Spleen (tissue), 11 donors: ENCODE data around the gene RGS10. TPM values are rescaled to one million over a fixed set of nuclear protein-coding genes. Genes with fewer than 3 reads are reported as not detected.

Source experiments
- DNase-seq: peaks from one replicate; pipeline ENCODE4 v3.0.0-alpha.2; 2020
- H3K27ac ChIP-seq, 8 donors: fragments of 200-600 bp; sonication (generic) in 7 of 8; 1 replicate in 4 of 8; 2 replicates in 4 of 8; pipeline versions ENCODE4 v1.5.0 to v1.8.0; 2016 to 2021; ENCODE audit warnings: inconsistent platforms in 4 of 8, mild to moderate bottlenecking in 4 of 8, moderate library complexity in 1 of 8
- H3K27me3 ChIP-seq, 7 donors: fragments of 200-600 bp; sonication (generic) in 6 of 7; replicated peaks in 1 of 7; 1 replicate in 4 of 7; 2 replicates in 3 of 7; pipeline versions ENCODE4 v1.5.0 to v1.8.0; 2016 to 2021; ENCODE audit warnings: inconsistent platforms in 3 of 7, mild to moderate bottlenecking in 1 of 7
- H3K36me3 ChIP-seq, 6 donors: fragments of 200-600 bp; sonication (generic) in 5 of 6; 1 replicate in 4 of 6; 2 replicates in 2 of 6; pipeline versions ENCODE4 v1.5.0 to v1.8.0; 2016 to 2021; ENCODE audit warnings: inconsistent platforms in 2 of 6
- H3K4me1 ChIP-seq, 6 donors: fragments of 200-600 bp; sonication (generic) in 5 of 6; 1 replicate in 3 of 6; 2 replicates in 3 of 6; pipeline versions ENCODE4 v1.5.0 to v1.8.0; 2016 to 2021; ENCODE audit warnings: inconsistent platforms in 3 of 6
- H3K4me3 ChIP-seq, 8 donors: fragments of 200-600 bp; sonication (generic) in 7 of 8; 1 replicate in 4 of 8; 2 replicates in 4 of 8; pipeline versions ENCODE4 v1.5.0 to v1.8.0; 2016 to 2021; ENCODE audit warnings: inconsistent platforms in 4 of 8, mild to moderate bottlenecking in 4 of 8, moderate library complexity in 2 of 8
- H3K9me3 ChIP-seq, 8 donors: fragments of 200-600 bp; sonication (generic) in 7 of 8; 1 replicate in 4 of 8; 2 replicates in 4 of 8; pipeline versions ENCODE4 v1.5.0 to v1.8.0; 2016 to 2021; ENCODE audit warnings: inconsistent platforms in 4 of 8
- CTCF ChIP-seq, 11 experiments: fragments of 200-600 bp in 7 of 11; fragments of 450-650 bp in 4 of 11; sonication (generic) in 4 of 11; IDR thresholded peaks in 8 of 11; conservative IDR thresholded peaks in 3 of 11; 1 replicate in 7 of 11; 2 replicates in 4 of 11; pipeline versions ENCODE4 v1.4.0 to v1.8.0; 2016 to 2021; ENCODE audit warnings: antibody characterized with exemption in 11 of 11, inconsistent platforms in 4 of 11, mild to moderate bottlenecking in 1 of 11
- POLR2A ChIP-seq, 3 donors: fragments of 450-650 bp; IDR thresholded peaks; one replicate each; pipeline ENCODE4 v1.5.1; 2017; ENCODE audit warnings: antibody characterized with exemption in 3 of 3, mild to moderate bottlenecking in 1 of 3
- POLR2AphosphoS5 ChIP-seq, 3 donors: sonication (generic); formaldehyde crosslinking; IDR thresholded peaks; one replicate each; pipeline ENCODE4 v1.5.1; 2017; ENCODE audit warnings: antibody characterized with exemption in 3 of 3
- WGBS, 5 donors: extraction: QIAGEN DNeasy Blood & Tissue Kit in 3 of 5; methylation state at CpG; one replicate each; pipeline versions ENCODE4 v1.1.5 to v1.1.7; 2013 to 2018; 5-methylcytosine and 5-hydroxymethylcytosine counted together
- intact Hi-C: fragments of 100-400 bp; cut with DNase I; formaldehyde crosslinking; loops from one replicate; pipeline ENCODE4 v1.15.0; 2023; ENCODE audit warnings: low total_unique reads
- polyA plus RNA-seq, 3 donors: library from polyadenylated mRNA; stranded (reverse); fragments of 200-250 nt; gene quantifications; one replicate each; pipeline ENCODE4 v1.2.1, GENCODE V29; 2013
- total RNA-seq, 7 donors: library from RNA; depleted of rRNA in 3 of 7; stranded (reverse); fragments of >200 nt in 3 of 7; fragmentation: NEBNext Ultra II Directional in 4 of 7; extraction: Animal tissue kit (Norgen Biotek cat#: 25700) in 4 of 7; gene quantifications; one replicate each; pipeline versions ENCODE4 v1.1.0 to v1.2.1, GENCODE V29; 2016 to 2021
- donor health status: healthy with polysubstance abuse.
- donor health status: DM: no; HTN: no; CAD: no; lungs with moderate emphysema.
- donor health status: DM: no; HTN: no; CAD: no.
- donor health status: Bipolar disorder and iron deficiency.
- donor health status: healthy.
- donor health status: DM: no; HTN: no; CAD: no.
- donor health status: DM: yes; HTN: yes; CAD: no.

RGS10 gene
- total and polyA plus RNA-seq, 10 donors, result 29.1 to 127 (median 49.6) TPM

DNA sequence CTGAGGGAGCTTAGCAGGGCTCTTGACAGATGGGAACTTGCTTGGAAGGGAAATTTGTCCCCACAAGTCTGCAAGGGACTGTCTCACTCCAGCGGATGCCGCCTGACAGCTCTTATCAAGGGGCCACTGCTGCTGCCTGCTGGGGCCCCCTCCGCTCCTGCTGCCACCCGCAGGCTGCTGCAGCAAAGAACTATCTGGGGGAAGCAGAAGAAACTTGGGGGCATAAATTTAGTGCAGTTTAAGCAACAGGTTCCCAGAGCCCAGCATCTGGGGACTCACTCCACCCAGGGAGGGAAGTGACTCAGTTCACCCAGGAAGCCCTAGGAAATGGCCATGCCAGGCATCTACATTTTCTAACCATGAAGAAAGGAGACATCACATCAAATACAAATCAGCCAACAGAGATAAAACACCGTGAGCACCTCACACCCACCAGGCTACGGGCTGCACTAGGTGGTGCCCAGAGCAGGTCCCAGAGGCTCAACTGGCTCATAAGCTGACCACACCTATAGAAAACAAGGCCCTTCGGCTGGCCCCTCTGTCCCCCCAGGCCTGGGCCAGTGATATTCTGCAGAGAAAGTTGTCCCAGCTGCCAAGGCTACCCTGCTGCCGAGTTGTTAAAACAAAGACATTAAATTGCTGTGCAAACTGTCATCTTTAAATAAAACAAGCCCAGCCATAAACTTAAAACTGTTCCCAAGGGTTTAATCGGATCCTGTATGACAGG lies 3.7 kb downstream of the RGS10 start:
- no peak for DNase-seq
- Histone ChIP-seq H3K27ac (peak overlapping the region in 4 of 8 donors; percentile 19 to 58 (median 49)), H3K4me3 (peak overlapping the region in 1 of 8 donors; percentile 0), H3K36me3 (no peaks in the 10 kb centered on the region), H3K4me1 (peaks cover 0 to 92% (median 54%) of the 10 kb centered on the region in 6 donors), H3K27me3 (peaks cover 0 to 25% (median 0%) of the 10 kb centered on the region in 7 donors), H3K9me3 (no peaks in the 10 kb centered on the region)
- WGBS, 5 donors, result 61 to 73% (median 66%) methylated on average over 8 to 9 of the region's 9 CpGs
- TF ChIP-seq POLR2A (IDR thresholded peaks at IDR 0.05), result no peak
- TF ChIP-seq POLR2AphosphoS5 (IDR thresholded peaks at IDR 0.05), result no peak
- no peak for TF ChIP-seq CTCF (IDR thresholded peaks at IDR 0.05 in 8 of 11, conservative IDR thresholded peaks at IDR 0.05 in 3 of 11)
- intact Hi-C loops, result no loop called here

- no peak for TF ChIP-seq POLR2AphosphoS5 (IDR thresholded peaks at IDR 0.05)
- no peak for TF ChIP-seq CTCF (IDR thresholded peaks at IDR 0.05 in 8 of 11, conservative IDR thresholded peaks at IDR 0.05 in 3 of 11)
- no peak for TF ChIP-seq POLR2A (IDR thresholded peaks at IDR 0.05)
- intact Hi-C loops, result no loop called here
- H3K36me3 ChIP-seq, result no peaks in the 10 kb centered on the region
- DNase-seq, result no peak
- H3K27me3 ChIP-seq, result peaks cover 0 to 18% (median 0%) of the 10 kb centered on the region in 7 donors
- no peak overlapping the region for H3K4me3 ChIP-seq
- H3K9me3 ChIP-seq, result no peaks in the 10 kb centered on the region
- H3K27ac ChIP-seq, result peak overlapping the region in 4 of 8 donors; percentile 33 to 58 (median 49)
- 70 to 83% (median 79%) methylated on average over 5 of the region's 5 CpGs for WGBS, 5 donors
- H3K4me1 ChIP-seq, result peaks cover 0 to 90% (median 47%) of the 10 kb centered on the region in 6 donors
These were observed 4.4 kb downstream of the RGS10 start for GRCh38 chr10:119537953-119538630.

GRCh38 chr10:119536508-119537025 lies 6.0 kb downstream of the RGS10 start:
- intact Hi-C loops, result no loop called here
- Histone ChIP-seq H3K27me3 (peaks cover 0 to 3% (median 0%) of the 10 kb centered on the region in 7 donors), H3K4me3 (no peak overlapping the region), H3K36me3 (no peaks in the 10 kb centered on the region), H3K4me1 (peaks cover 0 to 90% (median 33%) of the 10 kb centered on the region in 6 donors), H3K9me3 (no peaks in the 10 kb centered on the region), H3K27ac (peak overlapping the region in 2 of 8 donors; percentile 21 to 58)
- WGBS, 5 donors, result 72 to 78% (median 76%) methylated on average over 9 of the region's 9 CpGs
- no peak for DNase-seq
- TF ChIP-seq POLR2A (IDR thresholded peaks at IDR 0.05) (no peak), POLR2AphosphoS5 (IDR thresholded peaks at IDR 0.05) (no peak), CTCF (IDR thresholded peaks at IDR 0.05 in 8 of 11, conservative IDR thresholded peaks at IDR 0.05 in 3 of 11) (no peak)
